ENCODE results near the gene PLXNA2. TPM values are rescaled to one million over a fixed set of nuclear protein-coding genes. Genes with fewer than 3 reads are reported as not detected.
A peak's percentile ranks its signal among the peaks of the same experiment; 100 is the strongest.

Gene PLXNA2
- total and polyA plus RNA-seq, 2 of the 13 experiments (the other 11 are each of a cell fraction or from before 2014, with no cell fraction given): 1.1 to 2.1 TPM

DNA sequence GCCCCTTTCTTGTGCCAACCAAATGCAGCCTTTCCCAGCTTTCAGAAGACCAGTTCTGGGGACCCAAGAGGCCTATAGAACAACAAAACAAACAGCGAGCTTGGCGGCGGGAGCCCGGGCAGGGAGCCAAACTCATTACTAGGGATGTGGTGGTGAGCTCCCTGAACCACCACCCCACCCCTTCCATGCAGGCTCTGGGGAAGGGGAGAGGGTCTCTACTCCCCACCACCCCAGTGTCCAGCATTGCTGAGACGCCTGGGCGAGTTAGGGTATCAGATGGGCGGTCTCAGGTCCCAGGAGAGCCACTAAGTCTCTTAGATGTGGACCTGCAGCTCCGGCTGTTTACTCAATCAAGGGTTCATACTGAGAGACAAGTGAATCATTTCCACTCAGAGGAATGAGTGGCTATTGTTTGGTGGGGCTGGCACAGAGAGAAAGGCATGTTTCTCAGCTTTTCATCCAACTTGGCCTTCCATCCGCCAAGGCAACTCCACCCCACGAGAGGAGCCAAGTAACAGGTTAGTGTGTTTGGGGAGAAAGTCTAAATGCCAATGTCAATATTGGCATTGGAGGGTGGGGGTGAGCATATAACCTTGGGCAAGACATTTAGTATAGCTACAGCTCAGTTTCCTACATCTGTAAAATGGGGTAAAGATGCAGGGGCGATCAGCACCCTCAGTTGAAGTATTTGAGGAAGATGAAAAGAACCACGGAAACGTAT lies 40.9 kb downstream of the PLXNA2 start (continued):
- TF ChIP-seq, protein P1, sequence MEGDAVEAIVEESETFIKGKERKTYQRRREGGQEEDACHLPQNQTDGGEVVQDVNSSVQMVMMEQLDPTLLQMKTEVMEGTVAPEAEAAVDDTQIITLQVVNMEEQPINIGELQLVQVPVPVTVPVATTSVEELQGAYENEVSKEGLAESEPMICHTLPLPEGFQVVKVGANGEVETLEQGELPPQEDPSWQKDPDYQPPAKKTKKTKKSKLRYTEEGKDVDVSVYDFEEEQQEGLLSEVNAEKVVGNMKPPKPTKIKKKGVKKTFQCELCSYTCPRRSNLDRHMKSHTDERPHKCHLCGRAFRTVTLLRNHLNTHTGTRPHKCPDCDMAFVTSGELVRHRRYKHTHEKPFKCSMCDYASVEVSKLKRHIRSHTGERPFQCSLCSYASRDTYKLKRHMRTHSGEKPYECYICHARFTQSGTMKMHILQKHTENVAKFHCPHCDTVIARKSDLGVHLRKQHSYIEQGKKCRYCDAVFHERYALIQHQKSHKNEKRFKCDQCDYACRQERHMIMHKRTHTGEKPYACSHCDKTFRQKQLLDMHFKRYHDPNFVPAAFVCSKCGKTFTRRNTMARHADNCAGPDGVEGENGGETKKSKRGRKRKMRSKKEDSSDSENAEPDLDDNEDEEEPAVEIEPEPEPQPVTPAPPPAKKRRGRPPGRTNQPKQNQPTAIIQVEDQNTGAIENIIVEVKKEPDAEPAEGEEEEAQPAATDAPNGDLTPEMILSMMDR (CRISPR knock-in tag; IDR thresholded peaks at IDR 0.05): no peak
- peak; percentile 40; the same call in 1 of the 2 replicates for TF ChIP-seq RXRA (CRISPR knock-in tag; IDR thresholded peaks at IDR 0.05)
- TF ChIP-seq, protein P2, sequence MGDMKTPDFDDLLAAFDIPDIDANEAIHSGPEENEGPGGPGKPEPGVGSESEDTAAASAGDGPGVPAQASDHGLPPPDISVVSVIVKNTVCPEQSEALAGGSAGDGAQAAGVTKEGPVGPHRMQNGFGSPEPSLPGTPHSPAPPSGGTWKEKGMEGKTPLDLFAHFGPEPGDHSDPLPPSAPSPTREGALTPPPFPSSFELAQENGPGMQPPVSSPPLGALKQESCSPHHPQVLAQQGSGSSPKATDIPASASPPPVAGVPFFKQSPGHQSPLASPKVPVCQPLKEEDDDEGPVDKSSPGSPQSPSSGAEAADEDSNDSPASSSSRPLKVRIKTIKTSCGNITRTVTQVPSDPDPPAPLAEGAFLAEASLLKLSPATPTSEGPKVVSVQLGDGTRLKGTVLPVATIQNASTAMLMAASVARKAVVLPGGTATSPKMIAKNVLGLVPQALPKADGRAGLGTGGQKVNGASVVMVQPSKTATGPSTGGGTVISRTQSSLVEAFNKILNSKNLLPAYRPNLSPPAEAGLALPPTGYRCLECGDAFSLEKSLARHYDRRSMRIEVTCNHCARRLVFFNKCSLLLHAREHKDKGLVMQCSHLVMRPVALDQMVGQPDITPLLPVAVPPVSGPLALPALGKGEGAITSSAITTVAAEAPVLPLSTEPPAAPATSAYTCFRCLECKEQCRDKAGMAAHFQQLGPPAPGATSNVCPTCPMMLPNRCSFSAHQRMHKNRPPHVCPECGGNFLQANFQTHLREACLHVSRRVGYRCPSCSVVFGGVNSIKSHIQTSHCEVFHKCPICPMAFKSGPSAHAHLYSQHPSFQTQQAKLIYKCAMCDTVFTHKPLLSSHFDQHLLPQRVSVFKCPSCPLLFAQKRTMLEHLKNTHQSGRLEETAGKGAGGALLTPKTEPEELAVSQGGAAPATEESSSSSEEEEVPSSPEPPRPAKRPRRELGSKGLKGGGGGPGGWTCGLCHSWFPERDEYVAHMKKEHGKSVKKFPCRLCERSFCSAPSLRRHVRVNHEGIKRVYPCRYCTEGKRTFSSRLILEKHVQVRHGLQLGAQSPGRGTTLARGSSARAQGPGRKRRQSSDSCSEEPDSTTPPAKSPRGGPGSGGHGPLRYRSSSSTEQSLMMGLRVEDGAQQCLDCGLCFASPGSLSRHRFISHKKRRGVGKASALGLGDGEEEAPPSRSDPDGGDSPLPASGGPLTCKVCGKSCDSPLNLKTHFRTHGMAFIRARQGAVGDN (CRISPR knock-in tag; IDR thresholded peaks at IDR 0.05): peak; percentile 66
- peak; percentile 40; the same call in 1 of the 2 replicates for TF ChIP-seq SALL1 (CRISPR knock-in tag; IDR thresholded peaks at IDR 0.05)
- TF ChIP-seq HOXA9 (CRISPR knock-in tag; IDR thresholded peaks at IDR 0.05; ENCODE audit: borderline replicate concordance): no peak
- TF ChIP-seq LCORL (IDR thresholded peaks at IDR 0.05): no peak
- TF ChIP-seq LCORL (CRISPR knock-in tag; IDR thresholded peaks at IDR 0.05): 0 out of 2 replicates have a peak, but pooled peaks have one; percentile 23
- 0 out of 2 replicates have a peak, but pooled peaks have one; percentile 43 for TF ChIP-seq ZNF598 (CRISPR knock-in tag; IDR thresholded peaks at IDR 0.05; ENCODE audit: borderline replicate concordance)
- TF ChIP-seq GATAD2A (CRISPR knock-in tag; IDR thresholded peaks at IDR 0.05): peak; percentile 63
- peak; percentile 59 for TF ChIP-seq ZNF883 (CRISPR knock-in tag; IDR thresholded peaks at IDR 0.05; ENCODE audit: not compliant biosample characterization)
- TF ChIP-seq, protein P3, sequence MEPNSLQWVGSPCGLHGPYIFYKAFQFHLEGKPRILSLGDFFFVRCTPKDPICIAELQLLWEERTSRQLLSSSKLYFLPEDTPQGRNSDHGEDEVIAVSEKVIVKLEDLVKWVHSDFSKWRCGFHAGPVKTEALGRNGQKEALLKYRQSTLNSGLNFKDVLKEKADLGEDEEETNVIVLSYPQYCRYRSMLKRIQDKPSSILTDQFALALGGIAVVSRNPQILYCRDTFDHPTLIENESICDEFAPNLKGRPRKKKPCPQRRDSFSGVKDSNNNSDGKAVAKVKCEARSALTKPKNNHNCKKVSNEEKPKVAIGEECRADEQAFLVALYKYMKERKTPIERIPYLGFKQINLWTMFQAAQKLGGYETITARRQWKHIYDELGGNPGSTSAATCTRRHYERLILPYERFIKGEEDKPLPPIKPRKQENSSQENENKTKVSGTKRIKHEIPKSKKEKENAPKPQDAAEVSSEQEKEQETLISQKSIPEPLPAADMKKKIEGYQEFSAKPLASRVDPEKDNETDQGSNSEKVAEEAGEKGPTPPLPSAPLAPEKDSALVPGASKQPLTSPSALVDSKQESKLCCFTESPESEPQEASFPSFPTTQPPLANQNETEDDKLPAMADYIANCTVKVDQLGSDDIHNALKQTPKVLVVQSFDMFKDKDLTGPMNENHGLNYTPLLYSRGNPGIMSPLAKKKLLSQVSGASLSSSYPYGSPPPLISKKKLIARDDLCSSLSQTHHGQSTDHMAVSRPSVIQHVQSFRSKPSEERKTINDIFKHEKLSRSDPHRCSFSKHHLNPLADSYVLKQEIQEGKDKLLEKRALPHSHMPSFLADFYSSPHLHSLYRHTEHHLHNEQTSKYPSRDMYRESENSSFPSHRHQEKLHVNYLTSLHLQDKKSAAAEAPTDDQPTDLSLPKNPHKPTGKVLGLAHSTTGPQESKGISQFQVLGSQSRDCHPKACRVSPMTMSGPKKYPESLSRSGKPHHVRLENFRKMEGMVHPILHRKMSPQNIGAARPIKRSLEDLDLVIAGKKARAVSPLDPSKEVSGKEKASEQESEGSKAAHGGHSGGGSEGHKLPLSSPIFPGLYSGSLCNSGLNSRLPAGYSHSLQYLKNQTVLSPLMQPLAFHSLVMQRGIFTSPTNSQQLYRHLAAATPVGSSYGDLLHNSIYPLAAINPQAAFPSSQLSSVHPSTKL (CRISPR knock-in tag; IDR thresholded peaks at IDR 0.05): peak; percentile 43
- 0 out of 2 replicates have a peak, but pooled peaks have one; percentile 16 for TF ChIP-seq THAP11 (CRISPR knock-in tag; IDR thresholded peaks at IDR 0.05)
- TF ChIP-seq KLF6 (CRISPR knock-in tag; IDR thresholded peaks at IDR 0.05): no peak
- TF ChIP-seq XRCC5 (optimal IDR thresholded peaks at IDR 0.05; ENCODE audit: low read length): peak; percentile 62
- no peak for TF ChIP-seq SIX1 (CRISPR knock-in tag; IDR thresholded peaks at IDR 0.05; ENCODE audit: borderline replicate concordance)
- no peak for TF ChIP-seq XBP1 (CRISPR knock-in tag; IDR thresholded peaks at IDR 0.05)
- TF ChIP-seq, protein P4, sequence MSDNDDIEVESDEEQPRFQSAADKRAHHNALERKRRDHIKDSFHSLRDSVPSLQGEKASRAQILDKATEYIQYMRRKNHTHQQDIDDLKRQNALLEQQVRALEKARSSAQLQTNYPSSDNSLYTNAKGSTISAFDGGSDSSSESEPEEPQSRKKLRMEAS (IDR thresholded peaks at IDR 0.05): peak; percentile 22; the same call in 1 of the 2 replicates

Measured in HepG2 (cell line).